Activated CD8-positive, alpha-beta T cell treated with anti-CD3 and anti-CD28 coated beads, Interleukin-2, amount 10 ng/mL, durations not matched to agents 7 days and 5 days (primary cell): ENCODE data around the gene SLC2A10. TPM values are rescaled to one million over a fixed set of nuclear protein-coding genes. Genes with fewer than 3 reads are reported as not detected.

Experiments
- ATAC-seq: fragments of 150-1000 bp; cut with Tn5 transposase; one replicate; pipeline ENCODE4 v1.10.0; 2021; ENCODE audit warnings: moderate library complexity
- CTCF ChIA-PET: fragments of 350-600 bp; sonication (Branson Sonifier 250); formaldehyde crosslinking; loops from one replicate; lab custom pipeline; 2021; ENCODE audit warnings: antibody characterized with exemption; lab: Charles Lee
- POLR2A ChIA-PET: fragments of 350-600 bp; sonication (Branson Sonifier 250); formaldehyde crosslinking; loops from one replicate; lab custom pipeline; 2021; ENCODE audit warnings: antibody characterized with exemption; lab: Charles Lee
- DNase-seq: peaks from one replicate; pipeline ENCODE4 v3.0.0-alpha.2; 2020
- H3K27ac Mint-ChIP-seq: one replicate; pipeline ENCODE4 v1.8.0; 2021; ENCODE audit warnings: mild to moderate bottlenecking, mixed read lengths
- H3K27me3 Mint-ChIP-seq: one replicate; pipeline ENCODE4 v1.8.0; 2021; ENCODE audit warnings: low read depth, mixed read lengths
- H3K36me3 Mint-ChIP-seq: one replicate; pipeline ENCODE4 v1.8.0; 2021; ENCODE audit warnings: low read depth, mixed read lengths
- H3K4me1 Mint-ChIP-seq: one replicate; pipeline ENCODE4 v1.8.0; 2021; ENCODE audit warnings: low read depth, mixed read lengths
- H3K4me3 Mint-ChIP-seq: one replicate; pipeline ENCODE4 v1.8.0; 2021; ENCODE audit warnings: mild to moderate bottlenecking, mixed read lengths
- H3K9me3 Mint-ChIP-seq: one replicate; pipeline ENCODE4 v1.8.0; 2022; ENCODE audit warnings: mixed read lengths; ENCODE audit not compliant: insufficient read depth
- total RNA-seq, 2 experiments: library from RNA; stranded (reverse); gene quantifications; one replicate each; pipeline ENCODE4 v1.2.3, GENCODE V29; 2021

Gene SLC2A10
- total RNA-seq, 2 experiments from 2014 or later: not detected

DNA sequence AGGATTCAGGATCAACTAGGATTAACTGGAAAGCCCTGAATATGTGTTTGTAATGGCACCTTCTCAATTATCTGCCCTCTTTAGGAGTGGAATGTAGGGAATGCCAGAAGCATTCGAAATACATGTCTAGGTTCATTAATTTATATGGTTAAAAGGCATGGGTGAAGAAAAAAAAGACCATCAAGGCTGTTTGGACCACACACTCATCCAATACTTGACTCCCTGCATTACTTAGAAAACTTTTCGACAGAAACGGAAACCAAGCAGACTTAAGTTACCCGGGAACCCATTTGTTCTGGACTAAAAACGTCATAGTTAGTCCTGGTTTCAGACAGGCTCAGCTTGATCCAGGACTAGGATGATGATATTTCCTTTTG, 33.2 kb downstream of the SLC2A10 start:
- CTCF ChIA-PET: no interaction called here

DNA sequence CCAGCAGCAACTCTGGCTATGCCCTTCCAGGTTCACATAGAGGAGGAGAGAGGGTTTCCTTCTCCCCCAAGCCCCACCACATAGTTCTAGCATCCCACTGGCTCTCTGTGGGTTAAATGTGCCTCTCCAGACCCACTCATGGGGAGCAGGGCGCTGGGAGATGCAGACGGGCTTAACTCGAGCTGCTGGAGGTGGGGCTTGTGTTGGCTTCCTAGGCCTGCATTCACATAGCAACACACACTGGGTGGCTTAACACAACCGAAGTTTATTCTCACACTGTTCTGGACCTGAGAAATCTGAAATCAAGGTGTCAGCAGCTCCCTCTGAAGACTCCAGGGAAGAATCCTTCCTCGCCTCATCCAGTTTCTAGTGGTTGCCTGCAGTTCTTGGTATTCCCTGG, 33.6 kb downstream of the SLC2A10 start:
- H3K9me3 Mint-ChIP-seq: no peaks in the 10 kb centered on the region
- no peak overlapping the region for H3K4me3 Mint-ChIP-seq
- no peaks in the 10 kb centered on the region for H3K36me3 Mint-ChIP-seq
- H3K27me3 Mint-ChIP-seq: peaks cover 38% of the 10 kb centered on the region
- H3K27ac Mint-ChIP-seq: no peak overlapping the region
- CTCF ChIA-PET: no interaction called here
- no peak for DNase-seq
- no peak for ATAC-seq
- POLR2A ChIA-PET: no interaction called here
- no peaks in the 10 kb centered on the region for H3K4me1 Mint-ChIP-seq

More for the DNA sequence above, 33.2 kb downstream of the SLC2A10 start:
- no peak overlapping the region for H3K4me3 Mint-ChIP-seq
- POLR2A ChIA-PET: no interaction called here
- DNase-seq (no peak), ATAC-seq (no peak)
- peaks cover 34% of the 10 kb centered on the region for H3K27me3 Mint-ChIP-seq
- H3K9me3 Mint-ChIP-seq: no peaks in the 10 kb centered on the region
- H3K4me1 Mint-ChIP-seq: no peaks in the 10 kb centered on the region
- no peak overlapping the region for H3K27ac Mint-ChIP-seq
- no peaks in the 10 kb centered on the region for H3K36me3 Mint-ChIP-seq

DNA sequence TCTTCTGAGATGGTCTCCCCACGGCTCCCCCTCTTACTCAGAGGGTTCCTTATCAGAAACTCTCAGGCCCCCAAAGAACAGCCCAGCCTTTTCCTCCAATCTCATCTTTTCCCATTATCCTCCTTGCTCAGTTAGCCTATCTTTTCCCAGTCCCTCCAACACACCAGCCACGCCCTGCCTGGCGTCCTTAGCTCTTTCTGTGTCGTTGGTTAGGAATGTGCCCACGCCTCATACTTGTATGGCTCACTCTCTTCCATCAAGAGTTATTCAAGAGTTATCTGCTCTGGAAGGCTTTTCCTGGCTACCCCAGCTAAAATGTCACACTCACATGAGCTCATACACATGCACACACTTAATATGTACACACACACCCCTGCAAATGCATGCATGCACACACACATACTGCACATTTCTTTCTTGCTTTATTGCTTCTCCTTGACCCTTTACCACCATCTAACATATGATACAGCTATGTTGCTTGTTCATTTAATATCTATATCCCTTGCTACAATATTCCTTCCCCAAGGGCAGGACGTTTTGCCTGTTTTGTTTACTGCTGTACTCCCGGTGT, 37.6 kb downstream of the SLC2A10 start:
- Mint-ChIP-seq H3K9me3 (no peaks in the 10 kb centered on the region), H3K36me3 (no peaks in the 10 kb centered on the region), H3K4me3 (no peak overlapping the region), H3K27ac (no peak overlapping the region), H3K27me3 (peaks cover 35% of the 10 kb centered on the region), H3K4me1 (no peaks in the 10 kb centered on the region)
- no peak for DNase-seq
- CTCF ChIA-PET: no interaction called here
- POLR2A ChIA-PET: no interaction called here
- no peak for ATAC-seq

DNA sequence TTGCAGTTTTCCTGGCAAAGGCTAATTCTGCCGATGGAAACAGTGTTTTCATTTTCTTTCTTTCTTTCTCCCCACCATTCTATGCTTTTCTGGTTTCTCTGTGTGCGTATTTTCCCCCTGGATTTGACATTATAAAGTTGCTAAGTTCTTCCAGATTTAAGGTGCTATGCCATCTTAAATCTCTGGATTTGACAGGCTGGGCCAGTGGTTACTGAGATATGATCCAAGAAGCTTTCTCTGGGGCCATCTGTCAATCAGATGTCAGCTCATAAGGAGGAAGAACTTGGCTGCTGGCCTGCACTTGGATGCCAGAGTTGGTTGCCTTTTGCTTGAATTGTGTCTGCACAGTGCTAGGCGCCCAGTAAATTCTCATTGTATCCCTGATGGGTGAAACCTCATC, 39.7 kb downstream of the SLC2A10 start:
- no peak for ATAC-seq
- Mint-ChIP-seq H3K36me3 (no peaks in the 10 kb centered on the region), H3K27me3 (peaks cover 29% of the 10 kb centered on the region), H3K27ac (no peak overlapping the region), H3K9me3 (no peaks in the 10 kb centered on the region), H3K4me1 (no peaks in the 10 kb centered on the region), H3K4me3 (no peak overlapping the region)
- CTCF ChIA-PET: interaction anchor here (1.4 kb wide), 1 partner anchor 14 kb away, joined by 3 read pairs; no protein-coding TSS in a partner anchor
- no peak for DNase-seq
- POLR2A ChIA-PET: interaction anchor here (0.6 kb wide), 1 partner anchor 86 kb away, joined by 5 read pairs; no protein-coding TSS in a partner anchor

DNA sequence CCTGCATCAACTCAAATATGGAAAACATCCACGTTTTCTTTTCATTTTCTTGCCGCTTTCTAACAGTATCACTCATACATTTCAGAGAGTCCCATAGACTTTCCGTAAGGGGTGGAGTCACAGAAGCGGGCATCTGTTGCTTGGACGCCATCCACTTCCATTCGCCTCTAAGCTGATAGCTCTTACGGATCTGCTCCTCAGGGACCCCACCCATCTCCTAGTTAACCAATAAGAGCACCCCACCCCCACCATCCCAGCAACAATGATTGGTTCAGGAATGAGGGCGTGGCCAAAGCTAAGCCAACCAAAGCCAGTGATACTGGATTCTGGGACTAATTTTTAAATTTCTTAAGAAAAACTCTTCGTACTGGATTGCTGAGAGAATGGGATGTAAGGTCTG, 42.4 kb downstream of the SLC2A10 start:
- CTCF ChIA-PET: interaction anchor here (0.7 to 1.4 kb wide), 3 partner anchors 34 to 228 kb away, joined by 3 to 5 read pairs (median 4); no protein-coding TSS in a partner anchor

DNA sequence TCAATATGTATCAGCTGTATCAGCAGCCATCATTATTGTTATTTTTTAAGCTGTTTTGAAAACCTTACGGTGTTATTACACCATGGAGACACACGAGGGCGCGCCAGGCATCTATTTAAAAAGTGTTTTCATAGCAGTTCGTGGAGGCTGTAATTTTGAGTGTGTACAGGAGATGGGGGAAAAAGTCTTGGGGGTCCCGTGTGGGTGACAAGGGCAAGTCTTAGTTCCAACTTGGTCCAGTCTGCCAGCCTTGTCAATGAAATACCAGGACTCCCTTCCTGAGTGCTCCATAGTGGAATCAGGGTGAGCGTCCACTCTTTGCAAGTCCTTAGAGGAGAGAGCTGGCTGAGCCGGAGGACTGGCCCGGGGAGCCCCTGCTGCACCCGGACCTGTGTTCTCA, 43.3 kb downstream of the SLC2A10 start:
- H3K9me3 Mint-ChIP-seq: no peaks in the 10 kb centered on the region
- ChIA-PET CTCF (interaction anchor here (0.7 to 2.5 kb wide), 5 partner anchors 11 to 229 kb away, joined by 3 to 8 read pairs (median 4); no protein-coding TSS in a partner anchor), POLR2A (no interaction called here)
- no peak overlapping the region for H3K4me3 Mint-ChIP-seq
- DNase-seq (peak; percentile 65), ATAC-seq (peak; percentile 39)
- H3K36me3 Mint-ChIP-seq: no peaks in the 10 kb centered on the region
- no peak overlapping the region for H3K27ac Mint-ChIP-seq
- H3K4me1 Mint-ChIP-seq: peaks cover under 1% of the 10 kb centered on the region
- H3K27me3 Mint-ChIP-seq: peaks cover 16% of the 10 kb centered on the region

More for the DNA sequence above, 42.4 kb downstream of the SLC2A10 start:
- H3K4me1 Mint-ChIP-seq: no peaks in the 10 kb centered on the region
- peaks cover 23% of the 10 kb centered on the region for H3K27me3 Mint-ChIP-seq
- DNase-seq (no peak), ATAC-seq (no peak)
- H3K36me3 Mint-ChIP-seq: no peaks in the 10 kb centered on the region
- H3K9me3 Mint-ChIP-seq: no peaks in the 10 kb centered on the region
- no peak overlapping the region for H3K27ac Mint-ChIP-seq
- POLR2A ChIA-PET: no interaction called here
- H3K4me3 Mint-ChIP-seq: no peak overlapping the region

DNA sequence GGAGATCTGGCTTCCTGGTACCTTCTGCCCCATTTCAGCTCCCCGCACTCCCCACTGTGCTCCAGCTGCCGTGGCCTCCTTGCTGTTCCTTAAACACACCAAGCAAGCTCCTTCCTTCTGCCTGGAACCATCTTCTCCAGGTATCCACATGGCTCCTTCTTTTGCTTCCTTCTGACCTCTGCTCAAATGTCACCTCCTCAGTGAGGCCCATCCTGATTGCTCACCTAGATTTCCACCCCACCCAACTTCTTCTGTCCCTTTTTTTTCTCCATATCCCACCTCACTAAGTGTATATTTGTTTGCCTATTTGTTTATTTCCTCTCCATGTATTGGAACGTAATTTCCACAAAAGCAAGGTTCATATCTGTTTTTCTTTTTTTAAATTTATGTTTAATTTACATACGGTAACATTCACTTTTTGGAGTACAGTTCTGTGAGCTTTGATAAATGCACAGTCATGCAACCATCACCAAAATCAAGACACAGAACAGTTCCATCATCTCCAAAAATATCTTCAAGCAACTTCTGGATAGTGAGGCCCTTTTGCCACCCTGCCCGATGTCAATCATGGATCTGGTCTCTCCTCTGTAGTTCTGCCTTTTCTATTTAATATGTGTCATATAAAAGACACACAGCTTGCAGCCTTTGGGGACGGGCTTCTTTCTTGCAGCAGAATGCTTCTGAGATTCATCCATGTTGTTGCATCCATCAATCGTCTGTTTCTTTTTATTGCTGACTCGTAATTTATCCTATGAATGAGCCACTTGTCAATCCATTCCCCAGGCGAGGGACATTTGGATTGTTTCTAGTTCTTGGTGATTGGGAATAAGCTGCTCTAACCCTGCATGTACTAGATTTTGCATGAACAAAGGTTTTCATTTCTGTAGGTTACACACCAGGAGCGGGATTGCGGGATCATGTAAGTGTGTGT, 46.3 kb downstream of the SLC2A10 start:
- Mint-ChIP-seq H3K4me1 (peaks cover 6% of the 10 kb centered on the region), H3K4me3 (no peak overlapping the region), H3K9me3 (no peaks in the 10 kb centered on the region), H3K36me3 (no peaks in the 10 kb centered on the region), H3K27ac (no peak overlapping the region), H3K27me3 (peaks cover 4% of the 10 kb centered on the region)
- POLR2A ChIA-PET: no interaction called here
- CTCF ChIA-PET: interaction anchor here (1.1 to 1.2 kb wide), 2 partner anchors 265 to 516 kb away, joined by 3 read pairs; no protein-coding TSS in a partner anchor
- DNase-seq (no peak), ATAC-seq (no peak)

DNA sequence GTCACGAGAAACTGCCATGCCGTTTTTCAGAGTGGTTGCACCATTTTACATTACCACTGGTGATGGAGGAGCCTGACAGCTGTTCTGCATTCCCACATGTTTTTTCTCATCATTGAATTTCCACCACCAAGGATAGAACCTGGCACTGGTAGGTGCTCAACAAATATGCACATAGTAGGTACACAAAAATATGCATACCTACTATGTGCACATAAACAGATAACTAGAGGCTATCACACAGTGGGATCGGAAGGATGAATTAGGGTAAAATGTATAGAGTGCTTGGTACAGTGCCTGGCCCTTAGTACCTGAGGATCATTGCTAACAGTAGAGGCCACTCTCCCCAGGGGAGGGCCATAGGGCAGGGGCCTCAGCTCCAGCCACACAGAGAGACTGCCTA, 47.0 kb downstream of the SLC2A10 start:
- no peak overlapping the region for H3K27ac Mint-ChIP-seq
- H3K9me3 Mint-ChIP-seq: no peaks in the 10 kb centered on the region

DNA sequence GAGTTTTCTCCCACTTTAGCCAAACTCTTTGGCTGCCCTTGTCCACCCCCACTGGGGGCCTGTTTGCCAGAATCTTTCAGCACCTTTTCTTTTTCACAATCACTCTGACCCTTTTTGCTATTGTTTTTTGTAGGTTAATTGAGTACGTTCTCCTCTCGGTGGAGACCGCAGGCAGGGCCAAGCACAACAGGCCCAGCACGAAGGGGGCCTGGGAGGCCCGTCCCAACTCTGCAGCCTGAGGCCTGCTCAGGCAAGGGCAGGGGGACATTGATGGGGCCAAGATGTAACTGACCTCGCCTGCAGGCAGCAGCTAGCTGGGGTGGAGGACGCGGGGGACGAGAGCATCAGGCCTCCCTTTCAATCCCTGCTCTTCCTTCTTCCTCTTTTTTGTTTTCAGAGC, 47.7 kb downstream of the SLC2A10 start:
- CTCF ChIA-PET: interaction anchor here (0.6 to 0.8 kb wide), 2 partner anchors 10 to 13 kb away, joined by 3 read pairs; no protein-coding TSS in a partner anchor
- ATAC-seq: no peak
- Mint-ChIP-seq H3K36me3 (no peaks in the 10 kb centered on the region), H3K27me3 (peaks cover 4% of the 10 kb centered on the region), H3K27ac (no peak overlapping the region), H3K4me3 (no peak overlapping the region), H3K9me3 (no peaks in the 10 kb centered on the region), H3K4me1 (peaks cover 6% of the 10 kb centered on the region)
- DNase-seq: no peak
- POLR2A ChIA-PET: no interaction called here

More for the DNA sequence above, 47.0 kb downstream of the SLC2A10 start:
- DNase-seq (no peak), ATAC-seq (no peak)
- ChIA-PET POLR2A (no interaction called here), CTCF (interaction anchor here (1.2 kb wide), 1 partner anchor 264 kb away, joined by 3 read pairs; no protein-coding TSS in a partner anchor)
- peaks cover 6% of the 10 kb centered on the region for H3K4me1 Mint-ChIP-seq
- no peak overlapping the region for H3K4me3 Mint-ChIP-seq
- H3K36me3 Mint-ChIP-seq: no peaks in the 10 kb centered on the region
- peaks cover 4% of the 10 kb centered on the region for H3K27me3 Mint-ChIP-seq

DNA sequence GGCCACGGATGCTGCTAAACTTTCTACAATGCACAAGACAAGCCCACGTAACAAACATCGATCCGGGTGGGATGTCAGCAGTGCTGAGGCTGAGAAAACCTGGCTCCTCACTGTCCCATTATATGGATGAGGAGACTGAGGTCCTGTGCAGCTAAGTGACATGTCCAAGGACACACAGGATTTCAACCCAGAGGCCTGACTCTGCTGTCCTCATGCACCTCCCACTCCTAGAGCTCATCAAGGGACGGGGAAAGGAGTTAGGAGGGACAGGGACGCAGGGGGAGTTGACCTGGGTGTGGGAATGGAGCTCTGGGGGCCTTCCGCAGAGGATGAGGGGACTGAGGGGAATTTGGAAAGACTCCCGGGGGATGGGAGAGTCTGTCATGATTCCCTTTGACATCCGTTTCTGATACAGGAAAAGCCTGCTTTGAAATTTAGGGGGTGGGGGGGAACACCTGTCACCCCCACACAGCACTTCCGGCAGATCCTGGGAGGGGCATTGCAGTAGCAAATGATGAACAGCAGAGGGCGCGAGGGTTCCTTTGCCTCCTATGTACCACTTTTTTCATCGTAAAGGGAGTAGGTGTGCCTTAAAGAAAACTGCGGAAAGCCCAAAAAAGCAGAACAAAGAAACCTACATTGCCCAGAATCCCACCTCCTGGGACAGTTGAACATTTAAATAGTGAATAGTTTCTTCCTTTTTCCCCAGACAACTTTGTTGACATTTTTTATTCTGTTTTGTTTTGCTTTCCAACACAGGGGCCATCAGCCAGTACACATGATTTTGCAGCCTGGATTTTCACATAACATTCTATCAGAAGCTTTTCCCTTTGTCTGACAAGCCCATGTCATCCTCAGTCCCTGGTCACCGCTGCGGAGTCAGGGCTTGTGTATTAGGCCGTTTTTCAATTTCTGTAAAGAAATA, 48.6 kb downstream of the SLC2A10 start:
- peak; percentile 61 for ATAC-seq
- DNase-seq: peak; percentile 77
- H3K4me3 Mint-ChIP-seq: no peak overlapping the region
- no peaks in the 10 kb centered on the region for H3K36me3 Mint-ChIP-seq
- no peak overlapping the region for H3K27ac Mint-ChIP-seq
- ChIA-PET POLR2A (interaction anchor here (0.7 kb wide), 1 partner anchor 25 kb away, joined by 4 read pairs; no protein-coding TSS in a partner anchor), CTCF (interaction anchor here (0.6 to 1.5 kb wide), 6 partner anchors 9 to 407 kb away, joined by 3 read pairs; no protein-coding TSS in a partner anchor)
- peaks cover 4% of the 10 kb centered on the region for H3K27me3 Mint-ChIP-seq
- peaks cover 8% of the 10 kb centered on the region for H3K4me1 Mint-ChIP-seq
- H3K9me3 Mint-ChIP-seq: no peaks in the 10 kb centered on the region
